Stimulated activated CD4-positive, alpha-beta T cell treated with anti-CD3 and anti-CD28 coated beads, Interleukin-2, amount 100 ng/mL, for 4 hours (primary cell): ENCODE data around the gene FOXD4L6.
"Not testable (repeated sequence)": the region's sequence is repeated elsewhere in the genome, so short reads cannot be mapped to it uniquely, and the experiment has no call there.

Experiments
- DNase-seq: peaks from one replicate; pipeline ENCODE4 v3.0.0-alpha.2; 2020; ENCODE audit warnings: low read depth

Gene FOXD4L6

GRCh38 chr9:41128581-41128980, at the start of gene FOXD4L6:
Gene FOXD4L6 (minus strand): TSS chr9:41128681. CDS start chr9:41128383, 298 bp downstream.
- not testable (repeated sequence) for DNase-seq

DNA sequence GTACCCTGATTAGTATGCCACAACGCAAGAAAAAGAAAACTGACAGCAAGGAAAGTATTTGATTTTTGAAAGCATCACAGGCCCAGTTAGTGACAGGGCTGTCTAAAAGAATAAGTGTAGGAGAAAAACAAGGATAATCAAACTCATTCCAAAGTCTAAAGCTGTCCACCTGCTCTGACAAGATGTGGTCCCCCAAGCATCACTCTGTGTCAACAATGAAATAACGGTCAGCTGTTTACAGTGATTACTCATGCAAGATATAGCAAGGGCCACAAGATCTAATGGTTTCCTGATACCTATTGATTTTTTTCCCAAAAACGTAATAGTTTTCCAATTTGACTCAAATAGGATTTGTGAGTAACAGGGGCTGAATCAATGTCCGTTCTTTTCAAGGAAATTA, 46.5 kb upstream of the FOXD4L6 start:
- not testable (repeated sequence) for DNase-seq

GRCh38 chr9:41150116-41150515, 21.6 kb upstream of the FOXD4L6 start:
- not testable (repeated sequence) for DNase-seq

DNA sequence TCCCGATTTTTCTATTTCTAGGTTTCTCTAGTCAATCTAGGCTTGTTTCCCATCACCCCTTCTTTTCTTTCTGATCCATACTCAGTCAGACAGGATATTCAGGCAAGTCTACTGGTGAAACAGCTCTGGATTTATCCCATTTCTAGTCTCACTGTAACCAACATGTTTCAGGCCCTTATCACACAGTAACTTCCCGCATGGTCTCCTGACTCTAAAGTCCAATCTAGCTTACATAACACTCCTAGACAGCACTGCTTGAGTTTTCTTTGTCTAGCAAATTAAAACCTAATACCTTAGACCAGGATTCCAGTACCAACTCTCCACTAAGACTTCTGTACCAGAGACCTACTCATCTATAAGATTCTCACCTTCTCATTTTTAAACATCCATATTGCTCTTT, 13.4 kb upstream of the FOXD4L6 start:
- DNase-seq = not testable (repeated sequence)

GRCh38 chr9:41126746-41127446, 1.6 kb downstream of the FOXD4L6 start:
- DNase-seq = not testable (repeated sequence)

DNA sequence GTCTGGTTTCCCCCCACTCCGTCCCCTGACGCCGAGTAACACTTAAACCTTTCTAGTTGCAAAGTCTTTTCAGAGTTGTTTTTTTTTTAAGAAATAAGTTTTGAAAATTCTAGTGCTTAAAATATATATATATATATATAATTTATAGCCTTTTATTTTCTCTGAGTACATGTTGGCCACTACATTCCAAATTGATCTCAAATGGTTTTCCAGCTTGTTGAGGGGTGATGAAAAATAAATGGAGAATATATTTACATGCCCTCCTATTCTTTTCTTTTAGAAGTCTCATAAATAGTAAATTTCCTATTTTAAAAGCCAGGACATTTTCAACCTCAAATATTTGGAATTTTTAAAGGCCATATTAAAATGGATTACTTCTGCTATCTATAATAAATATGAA, 2.5 kb downstream of the FOXD4L6 start:
- not testable (repeated sequence) for DNase-seq

GRCh38 chr9:41125109-41125658, 3.3 kb downstream of the FOXD4L6 start:
- DNase-seq = not testable (repeated sequence)

DNA sequence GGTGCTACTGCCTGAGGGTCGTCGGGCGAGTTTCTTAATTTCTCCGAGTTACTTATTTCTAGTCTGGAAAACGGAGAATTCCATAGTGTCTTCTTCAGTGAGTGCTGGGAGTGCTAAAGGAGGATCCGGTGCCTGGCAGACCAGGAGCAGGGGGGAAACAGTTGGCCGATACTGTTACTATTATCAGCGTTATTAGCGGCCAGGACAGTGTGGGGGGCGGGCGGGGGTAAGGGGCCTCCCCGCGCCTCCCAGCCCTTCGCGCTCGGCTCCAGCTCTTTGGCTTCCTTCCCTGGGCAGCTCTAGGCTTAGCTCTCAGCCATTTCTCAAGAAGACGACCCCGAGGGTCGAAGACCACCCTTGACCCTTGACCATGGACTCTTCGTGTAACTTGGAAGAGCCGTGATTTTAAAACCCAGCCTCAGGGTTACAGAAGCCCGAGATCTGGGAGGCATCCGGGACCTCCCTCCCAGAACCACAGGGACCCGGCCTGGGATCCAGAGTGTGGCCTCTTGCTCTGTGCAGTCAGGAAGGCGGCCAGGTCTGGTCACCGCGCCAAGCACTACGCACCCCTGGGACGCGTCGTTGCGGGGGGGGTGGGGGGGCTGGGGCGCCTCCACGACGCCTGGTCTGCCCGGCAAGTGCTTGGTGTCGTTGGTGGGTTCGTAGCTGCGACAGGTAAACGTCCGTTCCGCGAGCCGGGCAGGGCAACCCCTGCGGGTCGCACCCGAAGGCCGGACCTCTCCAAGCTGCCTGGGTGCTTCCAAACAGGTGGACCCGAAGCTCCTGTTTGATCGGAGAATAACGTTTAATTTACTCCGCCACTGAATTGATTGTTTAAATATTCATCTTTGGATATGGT, 4.0 kb downstream of the FOXD4L6 start:
- DNase-seq = not testable (repeated sequence)

DNA sequence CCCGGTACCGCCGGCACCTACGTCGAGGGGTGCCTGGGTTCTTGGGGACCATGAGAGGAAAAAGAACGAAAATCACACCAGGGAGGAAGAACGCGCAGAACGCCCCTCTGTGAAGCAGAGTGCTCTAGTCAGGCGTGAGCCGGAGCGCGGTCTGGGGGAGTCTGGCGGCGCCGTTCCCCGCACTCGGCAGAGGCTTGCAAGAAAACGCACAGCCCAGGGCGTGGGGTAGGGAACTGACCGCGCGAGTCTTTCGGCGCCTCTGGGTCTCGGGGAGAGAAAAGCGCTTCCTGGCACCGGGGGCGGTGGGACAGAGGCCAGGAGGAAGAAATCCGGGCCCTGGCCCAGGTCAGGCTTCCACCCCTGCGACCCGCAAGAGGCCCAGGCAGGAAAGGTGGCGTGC, 4.7 kb downstream of the FOXD4L6 start:
- not testable (repeated sequence) for DNase-seq

- not testable (repeated sequence) for DNase-seq
Observed at GRCh38 chr9:41123396-41123795, 5.1 kb downstream of the FOXD4L6 start.

- DNase-seq = not testable (repeated sequence)
Observed at GRCh38 chr9:41120696-41121095, 7.8 kb downstream of the FOXD4L6 start.

GRCh38 chr9:41119719-41120118, 8.8 kb downstream of the FOXD4L6 start:
- not testable (repeated sequence) for DNase-seq

DNA sequence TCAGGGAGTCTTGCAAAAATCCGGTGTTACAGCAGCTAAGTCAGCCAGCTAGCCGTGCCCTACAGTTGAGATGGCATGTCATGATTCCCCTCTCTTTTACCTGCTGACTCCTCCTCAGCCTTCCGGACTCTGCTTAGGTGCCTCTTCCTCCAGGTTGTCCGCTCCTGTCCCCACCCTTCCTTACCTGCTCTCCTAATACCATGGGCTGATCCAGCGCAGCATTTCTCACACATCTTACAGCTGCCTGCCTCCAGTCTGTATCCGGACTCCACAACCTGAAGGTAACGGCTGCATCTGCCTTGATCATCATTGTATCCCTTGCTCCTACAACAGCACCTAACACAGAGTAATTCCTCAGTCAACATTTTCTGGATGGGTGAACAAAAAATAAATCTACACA, 9.2 kb downstream of the FOXD4L6 start:
- not testable (repeated sequence) for DNase-seq

GRCh38 chr9:41113348-41113747, 15.1 kb downstream of the FOXD4L6 start:
- DNase-seq = not testable (repeated sequence)

- not testable (repeated sequence) for DNase-seq
Observed at GRCh38 chr9:41111414-41111813, 17.1 kb downstream of the FOXD4L6 start.

- DNase-seq = not testable (repeated sequence)
Observed at GRCh38 chr9:41110913-41111312, 17.6 kb downstream of the FOXD4L6 start.

DNA sequence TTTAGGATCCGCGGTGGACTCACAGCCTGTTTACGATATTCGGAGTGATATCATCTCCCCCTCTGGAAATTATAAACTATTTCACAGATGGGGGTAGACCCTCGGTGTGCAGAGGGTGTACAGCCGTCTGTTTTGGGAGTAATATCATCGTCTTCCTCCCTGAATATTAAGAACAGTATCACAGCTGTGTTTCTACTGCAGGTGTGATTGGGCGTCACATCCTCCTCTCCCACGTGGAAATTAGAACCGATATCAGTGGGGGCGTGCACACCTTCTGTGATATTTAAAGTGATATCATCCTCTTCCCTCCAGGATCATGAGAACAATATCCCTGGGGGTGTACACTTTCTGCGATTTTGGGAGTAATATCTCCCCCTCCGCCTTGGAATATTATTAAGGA, 19.2 kb downstream of the FOXD4L6 start:
- DNase-seq = not testable (repeated sequence)

DNA sequence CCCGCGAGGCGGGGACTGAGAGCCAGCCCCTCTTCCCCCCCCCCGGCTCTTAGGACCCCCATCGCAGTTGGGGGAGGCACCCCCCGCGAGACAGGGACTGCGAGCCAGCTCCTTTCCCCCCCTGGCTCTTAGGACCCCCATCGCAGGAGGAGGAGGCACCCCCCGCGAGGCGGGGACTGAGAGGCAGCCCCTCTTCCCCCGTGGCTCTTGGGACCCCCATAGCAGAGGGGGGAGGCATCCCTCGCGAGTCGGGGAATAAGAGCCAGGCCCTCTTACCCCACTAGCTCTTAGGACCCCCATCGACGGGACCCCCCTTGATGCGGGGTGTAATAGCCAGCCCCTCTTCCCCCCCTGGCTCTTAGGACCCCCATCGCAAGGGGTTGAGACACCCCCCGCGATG, 19.7 kb downstream of the FOXD4L6 start:
- not testable (repeated sequence) for DNase-seq

DNA sequence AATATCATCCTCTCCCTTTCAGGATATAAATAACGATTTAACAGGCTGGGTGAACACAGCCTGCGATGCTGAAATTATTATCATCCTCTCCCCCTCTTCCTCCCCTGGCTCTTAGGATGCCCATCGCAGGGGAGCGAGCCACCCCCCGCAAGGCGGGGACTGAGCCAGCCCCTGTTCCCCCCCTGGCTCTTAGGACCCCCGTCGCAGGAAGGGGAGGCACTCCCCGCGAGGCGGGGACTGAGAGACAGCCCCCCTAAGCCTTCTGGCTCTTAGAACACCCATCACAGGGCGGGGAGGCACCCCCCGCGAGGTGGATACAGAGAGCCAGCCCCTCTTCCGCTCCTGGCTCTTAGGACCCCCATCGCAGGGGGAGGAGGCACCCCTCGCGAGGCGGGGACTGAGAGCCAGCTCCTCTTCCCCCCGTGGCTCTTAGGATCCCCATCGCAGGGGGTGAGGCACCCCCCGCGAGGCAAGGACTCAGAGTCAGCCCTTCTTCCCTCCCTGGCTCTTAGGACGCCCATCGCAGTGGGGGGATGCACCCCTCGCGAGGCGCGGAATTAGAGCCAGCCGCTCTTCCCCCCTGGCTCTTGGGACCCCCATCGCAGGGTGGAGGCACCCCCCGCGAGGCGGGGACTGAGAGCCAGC, 21.9 kb downstream of the FOXD4L6 start:
- not testable (repeated sequence) for DNase-seq

- not testable (repeated sequence) for DNase-seq
Observed at GRCh38 chr9:41105557-41106253, 22.8 kb downstream of the FOXD4L6 start.

- DNase-seq = not testable (repeated sequence)
Observed at GRCh38 chr9:41104542-41104941, 23.9 kb downstream of the FOXD4L6 start.
